ENCODE data around the gene TECTA.
"Not testable (repeated sequence)": the region's sequence is repeated elsewhere in the genome, so short reads cannot be mapped to it uniquely, and the experiment has no call there.

TECTA gene

GRCh38 chr11:121129362-121130340 lies 28.6 kb downstream of the TECTA start:
- no peak for DNase-seq (ENCODE audit: low spot score)

- no peak for DNase-seq (ENCODE audit: low spot score)
Observed at GRCh38 chr11:121131656-121132055, 30.6 kb downstream of the TECTA start.

- no peak for DNase-seq (ENCODE audit: low spot score)
Observed at GRCh38 chr11:121132211-121132976, 31.4 kb downstream of the TECTA start.

GRCh38 chr11:121134741-121135312 lies 33.8 kb downstream of the TECTA start:
- DNase-seq (ENCODE audit: low spot score) = no peak

GRCh38 chr11:121137005-121137404 lies 36.0 kb downstream of the TECTA start:
- no peak for DNase-seq (ENCODE audit: low spot score)

- DNase-seq (ENCODE audit: low spot score) = no peak
Observed at GRCh38 chr11:121138259-121138658, 37.2 kb downstream of the TECTA start.

- DNase-seq (ENCODE audit: low spot score) = no peak
Observed at GRCh38 chr11:121140369-121140768, 39.3 kb downstream of the TECTA start.

GRCh38 chr11:121141066-121141465 lies 40.0 kb downstream of the TECTA start:
- peak; percentile 57 for DNase-seq (ENCODE audit: low spot score)

GRCh38 chr11:121143921-121144320 lies 42.9 kb downstream of the TECTA start:
- DNase-seq (ENCODE audit: low spot score) = no peak

GRCh38 chr11:121144723-121145122 lies 43.7 kb downstream of the TECTA start:
- DNase-seq (ENCODE audit: low spot score) = no peak

GRCh38 chr11:121145826-121146225 lies 44.8 kb downstream of the TECTA start:
- no peak for DNase-seq (ENCODE audit: low spot score)

GRCh38 chr11:121149116-121149515 lies 48.1 kb downstream of the TECTA start:
- no peak for DNase-seq (ENCODE audit: low spot score)

GRCh38 chr11:121151207-121151688 lies 50.2 kb downstream of the TECTA start:
- no peak for DNase-seq (ENCODE audit: low spot score)

- DNase-seq (ENCODE audit: low spot score) = no peak
Observed at GRCh38 chr11:121152764-121153163, 51.7 kb downstream of the TECTA start.

- no peak for DNase-seq (ENCODE audit: low spot score)
Observed at GRCh38 chr11:121153472-121153871, 52.4 kb downstream of the TECTA start.

GRCh38 chr11:121154486-121155314 lies 53.7 kb downstream of the TECTA start:
- DNase-seq (ENCODE audit: low spot score) = no peak

GRCh38 chr11:121157756-121158155 lies 56.7 kb downstream of the TECTA start:
- no peak for DNase-seq (ENCODE audit: low spot score)

GRCh38 chr11:121159741-121160140 lies 58.7 kb downstream of the TECTA start:
- no peak for DNase-seq (ENCODE audit: low spot score)

- no peak for DNase-seq (ENCODE audit: low spot score)
Observed at GRCh38 chr11:121161349-121161917, 60.4 kb downstream of the TECTA start.

GRCh38 chr11:121163658-121164308 lies 62.7 kb downstream of the TECTA start:
- DNase-seq (ENCODE audit: low spot score) = no peak

GRCh38 chr11:121177629-121178028 lies 76.6 kb downstream of the TECTA start:
- DNase-seq (ENCODE audit: low spot score) = not testable (repeated sequence)

Data from kidney capillary endothelial cell (primary cell).